HG03280 (cell line): ENCODE measurements around the gene DYNLT4.
A peak's percentile ranks its signal among the peaks of the same experiment; 100 is the strongest.
"Not testable (repeated sequence)": the region's sequence is repeated elsewhere in the genome, so short reads cannot be mapped to it uniquely, and the experiment has no call there.

Experiments
- ATAC-seq: cut with Tn5 transposase; IDR thresholded peaks from one replicate; pipeline ENCODE4 v1.9.1; 2021; ENCODE audit warnings: mild to moderate bottlenecking, moderate library complexity; ENCODE audit not compliant: unreplicated experiment

The DYNLT4 gene

DNA sequence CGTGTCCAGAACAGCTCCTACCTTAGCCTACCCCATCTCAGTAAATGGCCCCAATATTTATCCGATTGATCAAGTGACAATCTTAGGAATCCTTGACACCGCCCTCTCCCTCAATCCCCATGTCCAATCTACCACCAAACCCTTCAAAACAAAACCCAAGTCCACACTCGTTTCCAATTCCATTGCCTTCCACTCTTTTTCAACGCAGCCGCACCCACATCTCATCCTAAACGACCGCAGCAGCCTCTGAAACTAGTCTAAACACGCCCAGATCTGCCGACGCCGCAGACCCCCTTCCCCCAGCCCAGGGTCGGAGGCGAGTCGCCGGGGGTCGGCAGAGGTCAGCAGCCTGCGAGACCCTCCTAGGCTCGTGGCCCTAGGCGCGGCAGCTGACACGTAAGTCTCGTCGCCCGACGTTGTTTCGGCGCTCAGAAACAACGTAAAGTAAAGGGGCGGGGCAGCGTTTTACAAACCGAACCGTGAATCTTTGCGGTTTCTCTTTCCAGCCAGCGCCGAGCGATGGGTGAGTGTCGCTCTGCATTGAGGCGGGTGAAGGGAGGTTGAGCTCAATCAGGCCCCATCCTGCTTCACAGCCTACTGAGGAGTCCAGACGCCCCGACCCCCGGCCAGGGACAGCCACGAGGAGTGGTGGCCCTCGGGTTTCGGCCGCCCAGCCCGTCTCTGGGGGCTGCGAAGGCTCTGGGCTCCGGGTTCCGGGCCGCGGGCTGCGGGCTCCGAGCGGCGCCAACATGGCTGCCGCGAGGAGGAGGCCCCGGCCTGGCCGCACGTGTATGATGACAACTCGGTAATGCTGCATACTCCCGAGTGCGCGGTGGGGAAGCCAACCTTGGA lies 31.8 kb downstream of the DYNLT4 start, which contains the start of gene RPS8:
Gene RPS8, plus strand, starts transcription at position 463 of the 852 bp plus-strand sequence. Its CDS starts 57 bp downstream, at position 520.
- ATAC-seq = peak; percentile 79

DNA sequence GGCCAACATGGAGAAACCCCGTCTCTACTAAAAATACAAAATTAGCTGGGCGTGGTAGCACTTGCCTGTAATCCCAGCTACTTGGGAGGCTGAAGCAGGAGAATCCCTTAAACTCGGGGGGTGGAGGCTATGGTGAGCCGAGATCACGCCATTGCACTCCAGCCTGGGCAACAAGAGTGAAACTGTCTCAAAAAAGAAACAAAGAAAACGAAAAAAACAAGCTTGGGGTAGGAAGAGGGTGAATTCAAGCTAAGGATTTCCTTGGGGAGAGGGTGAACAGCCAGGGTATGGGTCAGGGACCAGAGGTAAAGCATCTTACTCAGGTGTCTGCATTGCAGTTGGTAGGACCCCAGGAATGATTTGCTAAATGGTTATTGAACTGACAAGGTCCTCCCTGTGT lies 40.7 kb downstream of the DYNLT4 start:
- ATAC-seq = not testable (repeated sequence)

DNA sequence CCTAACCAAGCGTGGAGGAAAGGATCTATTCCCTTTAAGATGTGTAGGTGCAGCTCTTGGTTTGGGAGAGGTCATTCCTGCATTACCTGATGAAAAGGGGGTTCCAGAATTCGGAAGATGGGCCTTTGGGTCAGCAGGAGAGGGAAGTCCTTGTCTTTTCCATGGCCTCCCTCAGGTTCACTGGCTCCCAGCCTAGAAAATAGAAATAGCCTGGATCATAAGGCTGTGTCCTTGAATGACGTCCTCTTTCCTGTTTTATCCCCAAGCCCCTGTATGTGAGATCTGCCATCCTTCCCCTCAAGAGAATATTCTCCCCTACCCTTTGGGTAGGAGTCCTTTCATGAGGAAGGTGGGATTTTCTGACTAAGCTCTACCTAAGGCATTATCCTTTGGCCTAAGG lies 46.3 kb downstream of the DYNLT4 start:
- no peak for ATAC-seq

DNA sequence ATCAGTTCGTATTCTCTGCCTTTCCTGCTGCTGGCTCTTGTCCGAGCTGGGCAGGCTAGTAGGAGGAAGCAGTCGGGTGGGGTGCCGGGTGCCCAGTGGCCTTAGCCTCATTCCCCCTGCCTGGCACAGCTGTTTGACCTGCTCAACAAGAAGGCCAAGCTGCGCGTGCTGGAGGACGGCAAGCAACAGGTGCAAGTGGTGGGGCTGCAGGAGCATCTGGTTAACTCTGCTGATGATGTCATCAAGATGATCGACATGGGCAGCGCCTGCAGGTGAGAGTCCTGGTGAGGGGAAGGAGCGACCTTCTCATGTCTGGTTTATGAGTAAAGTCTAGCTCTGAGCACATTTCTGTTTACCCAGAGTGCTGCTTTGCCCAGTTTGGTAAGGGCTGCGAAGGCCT lies 48.1 kb downstream of the DYNLT4 start:
- no peak for ATAC-seq

DNA sequence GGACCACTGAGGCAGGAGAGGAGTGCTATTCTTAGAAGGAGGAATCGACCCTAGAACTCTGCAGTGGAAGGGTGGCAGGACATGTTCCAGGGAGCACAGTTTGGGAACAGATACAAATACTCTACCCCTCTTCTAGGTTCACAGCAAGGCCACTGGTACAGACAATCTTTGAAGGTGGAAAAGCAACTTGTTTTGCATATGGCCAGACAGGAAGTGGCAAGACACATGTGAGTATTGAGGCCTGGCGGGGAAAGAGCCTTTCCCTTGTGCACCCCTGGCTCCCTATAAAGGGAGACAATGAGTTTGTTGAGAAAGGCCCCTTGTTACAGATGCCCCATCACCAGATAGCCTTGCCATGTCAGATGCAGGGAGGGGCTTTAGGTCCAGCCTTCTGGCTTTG lies 49.7 kb downstream of the DYNLT4 start:
- ATAC-seq = no peak
